ENCODE measurements around the gene ORAI3.
A peak's percentile ranks its signal among the peaks of the same experiment; 100 is the strongest.

Gene ORAI3

DNA sequence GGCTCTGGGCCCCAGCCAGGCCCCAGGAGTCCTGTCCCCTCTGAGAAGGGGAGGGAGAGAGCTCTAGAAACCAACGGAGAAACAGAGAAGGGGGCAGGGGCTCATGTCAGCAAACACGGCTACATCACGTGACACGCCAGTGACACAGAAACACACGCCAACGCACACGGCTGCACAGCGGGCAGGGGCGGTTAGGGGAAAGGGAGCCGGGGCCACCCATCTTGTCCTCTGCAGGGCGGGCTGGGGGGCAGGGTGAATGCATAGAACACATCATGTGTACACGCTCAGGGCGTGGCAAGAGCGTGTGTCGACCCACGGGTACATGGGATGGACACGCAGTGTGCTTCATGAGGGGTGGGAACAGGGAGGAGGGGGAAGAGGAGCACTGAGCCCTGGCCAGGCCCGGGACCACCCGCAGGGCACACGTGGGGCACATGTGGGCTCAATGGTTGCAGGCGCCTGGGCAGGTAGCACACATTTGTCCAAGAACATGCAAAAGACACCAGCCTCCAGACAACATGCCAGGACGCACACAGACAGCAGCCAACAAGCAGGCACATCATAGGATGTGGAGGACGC lies 40.7 kb downstream of the ORAI3 start:
- peak; percentile 25 for DNase-seq (ENCODE audit: low read depth)
- H3K4me3 ChIP-seq (ENCODE audit: control insufficient read depth, low read depth, low read length) = no peak overlapping the region
- TF ChIP-seq, protein P1, sequence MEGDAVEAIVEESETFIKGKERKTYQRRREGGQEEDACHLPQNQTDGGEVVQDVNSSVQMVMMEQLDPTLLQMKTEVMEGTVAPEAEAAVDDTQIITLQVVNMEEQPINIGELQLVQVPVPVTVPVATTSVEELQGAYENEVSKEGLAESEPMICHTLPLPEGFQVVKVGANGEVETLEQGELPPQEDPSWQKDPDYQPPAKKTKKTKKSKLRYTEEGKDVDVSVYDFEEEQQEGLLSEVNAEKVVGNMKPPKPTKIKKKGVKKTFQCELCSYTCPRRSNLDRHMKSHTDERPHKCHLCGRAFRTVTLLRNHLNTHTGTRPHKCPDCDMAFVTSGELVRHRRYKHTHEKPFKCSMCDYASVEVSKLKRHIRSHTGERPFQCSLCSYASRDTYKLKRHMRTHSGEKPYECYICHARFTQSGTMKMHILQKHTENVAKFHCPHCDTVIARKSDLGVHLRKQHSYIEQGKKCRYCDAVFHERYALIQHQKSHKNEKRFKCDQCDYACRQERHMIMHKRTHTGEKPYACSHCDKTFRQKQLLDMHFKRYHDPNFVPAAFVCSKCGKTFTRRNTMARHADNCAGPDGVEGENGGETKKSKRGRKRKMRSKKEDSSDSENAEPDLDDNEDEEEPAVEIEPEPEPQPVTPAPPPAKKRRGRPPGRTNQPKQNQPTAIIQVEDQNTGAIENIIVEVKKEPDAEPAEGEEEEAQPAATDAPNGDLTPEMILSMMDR (conservative IDR thresholded peaks at IDR 0.05; ENCODE audit: control insufficient read depth, insufficient read depth, low read depth, low read length) = no peak

DNA sequence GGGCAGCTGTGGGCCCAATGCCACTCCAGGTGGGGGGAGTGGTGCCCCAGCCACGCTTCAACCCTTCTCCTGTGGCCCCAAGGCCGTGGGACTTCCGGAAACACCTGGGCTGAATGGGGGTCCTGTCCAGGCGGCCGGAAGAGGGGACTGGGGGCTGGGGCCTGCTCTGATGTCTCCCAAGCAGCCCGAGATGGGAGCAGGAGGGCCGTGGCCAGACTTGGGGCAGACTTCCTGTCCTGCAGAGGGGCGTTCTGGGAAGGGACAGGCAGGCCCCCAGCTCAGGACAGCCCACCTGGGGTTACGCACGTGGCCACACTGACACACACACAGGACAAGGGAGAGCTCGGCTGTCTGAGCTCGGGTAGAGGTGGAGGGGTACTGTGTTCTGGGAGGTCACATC lies 41.2 kb downstream of the ORAI3 start:
- H3K4me3 ChIP-seq (ENCODE audit: control insufficient read depth, low read depth, low read length) = no peak overlapping the region
- no peak for DNase-seq (ENCODE audit: low read depth)
- TF ChIP-seq, protein P1 (conservative IDR thresholded peaks at IDR 0.05; ENCODE audit: control insufficient read depth, insufficient read depth, low read depth, low read length) = no peak

DNA sequence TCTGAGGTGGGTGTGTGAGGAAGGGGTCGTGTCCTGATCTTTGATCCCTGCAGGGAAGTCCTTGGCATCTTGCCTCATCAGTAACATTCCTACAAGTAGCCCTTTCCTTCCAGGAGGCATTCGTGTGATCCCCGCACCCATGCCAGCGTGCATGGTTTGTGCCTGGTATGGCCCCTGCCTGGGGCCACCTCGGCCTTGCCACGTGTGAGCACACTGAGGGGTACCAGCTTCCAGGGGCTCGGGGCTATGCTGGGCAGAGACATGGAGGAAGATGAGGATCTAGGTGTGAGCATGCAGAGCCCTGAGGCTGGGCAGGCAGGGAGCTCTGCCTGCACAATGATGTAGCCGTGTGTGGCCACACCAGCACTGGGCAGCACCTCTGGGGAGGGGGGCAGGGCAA lies 42.2 kb downstream of the ORAI3 start:
- no peak for DNase-seq (ENCODE audit: low read depth)
- no peak overlapping the region for H3K4me3 ChIP-seq (ENCODE audit: control insufficient read depth, low read depth, low read length)
- TF ChIP-seq, protein P1 (conservative IDR thresholded peaks at IDR 0.05; ENCODE audit: control insufficient read depth, insufficient read depth, low read depth, low read length) = no peak

DNA sequence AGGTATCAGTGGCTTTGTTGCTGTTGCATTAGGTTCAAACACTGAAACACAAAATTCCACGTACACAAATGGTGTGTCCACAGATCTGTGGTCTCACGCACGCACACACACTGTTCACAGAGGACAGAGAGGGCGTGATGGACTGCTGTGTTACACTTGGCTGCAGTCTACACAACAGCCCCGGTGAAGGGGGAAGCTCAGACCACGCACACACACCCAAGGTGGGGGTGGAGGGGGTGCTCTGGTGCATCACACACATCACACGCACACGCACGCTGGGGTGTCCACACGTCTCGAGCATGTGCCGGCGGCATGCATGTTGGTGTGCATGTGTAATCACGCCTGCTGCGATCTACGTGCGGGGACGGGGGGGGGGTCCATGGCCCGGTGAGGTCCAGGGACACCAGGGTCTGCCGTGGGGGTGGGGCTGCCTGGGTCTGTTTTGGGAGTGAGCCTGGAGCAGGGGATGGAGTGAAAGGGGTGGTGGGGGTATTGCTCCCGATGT lies 43.5 kb downstream of the ORAI3 start:
- H3K4me3 ChIP-seq (ENCODE audit: control insufficient read depth, low read depth, low read length) = no peak overlapping the region
- TF ChIP-seq, protein P1 (conservative IDR thresholded peaks at IDR 0.05; ENCODE audit: control insufficient read depth, insufficient read depth, low read depth, low read length) = no peak
- DNase-seq (ENCODE audit: low read depth) = no peak

DNA sequence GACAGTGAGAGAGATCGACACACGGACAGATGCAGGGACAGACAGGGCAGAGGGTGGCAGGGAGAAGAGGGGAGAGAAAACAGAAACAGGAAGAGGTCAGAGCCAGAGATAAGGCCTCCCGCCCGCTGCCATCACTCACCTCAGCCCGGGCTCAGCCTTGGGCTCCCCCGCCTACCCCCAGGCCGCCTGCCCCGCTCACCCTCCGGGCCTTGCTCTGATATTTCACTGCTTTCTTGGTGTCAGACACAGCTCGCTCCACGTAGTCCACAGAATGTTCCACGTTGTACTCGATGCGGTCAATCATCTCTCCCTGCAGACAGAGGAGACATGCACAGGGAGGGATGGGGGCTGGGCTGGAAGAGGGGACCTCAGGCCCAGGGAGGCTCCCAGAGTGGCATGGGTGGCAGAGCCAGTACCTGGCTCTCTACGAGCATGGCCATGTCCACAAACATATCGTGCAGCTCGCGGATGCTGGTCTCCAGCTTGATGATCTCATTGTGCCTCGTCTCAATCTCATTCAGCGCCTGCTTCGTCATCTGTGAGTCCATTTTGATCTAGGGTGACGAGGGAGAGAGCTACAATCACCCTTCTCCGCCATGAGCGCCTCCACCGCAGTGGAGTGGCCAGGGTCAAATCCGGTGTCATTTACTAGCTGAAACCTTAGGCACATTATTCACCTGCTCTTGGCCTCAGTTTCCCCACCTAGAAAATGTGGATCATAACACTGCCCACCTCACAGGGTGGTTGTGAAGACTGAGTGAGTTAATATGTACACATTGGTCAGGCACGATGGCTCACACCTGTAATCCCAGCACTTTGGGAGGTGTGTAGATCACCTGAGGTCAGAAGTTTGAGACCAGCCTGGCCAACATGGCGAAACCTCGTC lies 44.3 kb downstream of the ORAI3 start:
- TF ChIP-seq, protein P1 (conservative IDR thresholded peaks at IDR 0.05; ENCODE audit: control insufficient read depth, insufficient read depth, low read depth, low read length) = no peak
- no peak overlapping the region for H3K4me3 ChIP-seq (ENCODE audit: control insufficient read depth, low read depth, low read length)
- no peak for DNase-seq (ENCODE audit: low read depth)

DNA sequence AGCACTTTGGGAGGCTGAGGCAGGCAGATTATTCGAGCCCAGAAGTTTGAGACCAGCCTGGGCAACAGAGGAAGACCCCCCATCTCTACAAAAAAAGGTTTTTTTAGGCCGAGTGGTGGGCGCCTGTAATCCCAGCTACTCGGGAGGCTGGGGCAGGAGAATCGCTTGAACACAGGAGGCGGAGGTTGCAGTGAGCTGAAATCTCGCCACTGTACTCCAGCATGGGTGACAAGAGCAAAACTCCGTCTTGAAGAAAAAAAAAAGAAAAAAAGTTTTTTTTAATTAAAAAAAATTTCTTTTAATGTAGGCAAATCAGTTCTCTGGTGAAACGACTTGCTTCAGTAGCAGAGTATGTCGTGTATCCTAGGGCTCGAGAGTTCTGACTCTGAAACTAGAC lies 47.1 kb downstream of the ORAI3 start:
- TF ChIP-seq, protein P1 (conservative IDR thresholded peaks at IDR 0.05; ENCODE audit: control insufficient read depth, insufficient read depth, low read depth, low read length) = no peak
- peak overlapping the region; percentile 57 for H3K4me3 ChIP-seq (ENCODE audit: control insufficient read depth, low read depth, low read length)
- DNase-seq (ENCODE audit: low read depth) = no peak

Data from fibroblast of mammary gland (primary cell).